Pancreas (tissue), 10 donors: ENCODE results near the gene NTSR1. TPM values are rescaled to one million over a fixed set of nuclear protein-coding genes. Genes with fewer than 3 reads are reported as not detected.
"Not testable (repeated sequence)": the region's sequence is repeated elsewhere in the genome, so short reads cannot be mapped to it uniquely, and the experiment has no call there.

Source experiments
- ATAC-seq, 4 donors: fragments of 200-7000 bp; cut with Tn5 transposase; one replicate each; pipeline versions ENCODE4 v1.8.0 to v1.9.1; 2020; ENCODE audit warnings: mild to moderate bottlenecking in 4 of 4, moderate library complexity in 4 of 4
- DNase-seq, 6 donors: peaks; one replicate each; pipeline ENCODE4 v3.0.0-alpha.2; 2020
- FAIRE-seq: peaks from 2 replicates; lab custom pipeline; 2012; peaks lifted over from hg19 to GRCh38; lab: Jason Lieb, UNC
- H3K27ac ChIP-seq, 4 donors: fragments of 200-600 bp; sonication (generic); 1 replicate in 3 of 4; 2 replicates in 1 of 4; pipeline versions ENCODE4 v1.5.0 to v1.8.0; 2020
- H3K27me3 ChIP-seq, 4 donors: fragments of 200-600 bp; one replicate each; pipeline ENCODE4 v1.8.0; 2021
- H3K36me3 ChIP-seq, 3 donors: fragments of 200-600 bp; sonication (generic) in 1 of 3; one replicate each; pipeline versions ENCODE4 v1.5.0 to v1.8.0; 2020 to 2021
- H3K4me1 ChIP-seq, 3 donors: fragments of 200-600 bp; one replicate each; pipeline ENCODE4 v1.8.0; 2021
- H3K4me3 ChIP-seq, 4 donors: fragments of 200-600 bp; sonication (generic) in 2 of 4; one replicate each; pipeline versions ENCODE4 v1.5.0 to v1.8.0; 2020 to 2021
- H3K9me3 ChIP-seq, 4 donors: fragments of 200-600 bp; one replicate each; pipeline ENCODE4 v1.8.0; 2021
- CTCF ChIP-seq, 4 donors: fragments of 200-600 bp; sonication (generic) in 3 of 4; IDR thresholded peaks; one replicate each; pipeline versions ENCODE4 v1.5.0 to v1.8.0; 2021; ENCODE audit warnings: antibody characterized with exemption in 4 of 4
- WGBS, 2 donors: extraction: QIAGEN DNeasy Blood & Tissue Kit; methylation state at CpG; one replicate each; pipeline ENCODE4 v1.1.7; 2013; 5-methylcytosine and 5-hydroxymethylcytosine counted together
- intact Hi-C, 3 donors: fragments of 100-400 bp; cut with DNase I; formaldehyde crosslinking; loops; one replicate each; pipeline versions ENCODE4 v1.11.1 to v1.14.2; 2022
- polyA plus RNA-seq, 2 donors: library from polyadenylated mRNA; stranded (reverse); fragments of 200-250 nt; gene quantifications; one replicate each; pipeline ENCODE4 v1.2.3, GENCODE V29; 2013
- total RNA-seq, 6 donors: library from RNA; stranded (reverse); fragmentation: NEBNext Ultra II Directional in 4 of 6; extraction: Animal tissue kit (Norgen Biotek cat#: 25700) in 4 of 6; gene quantifications; one replicate each; pipeline versions ENCODE4 v1.2.1 to v1.2.4, GENCODE V29; 2021 to 2023
- donor health status: healthy with polysubstance abuse.
- donor health status: DM: no; HTN: no; CAD: no; lungs with moderate emphysema.
- donor health status: DM: no; HTN: no; CAD: no.
- donor health status: control.
- donor health status: control.
- donor health status: Bipolar disorder and iron deficiency.
- donor health status: DM: yes; HTN: yes; CAD: no.
- donor health status: DM: no; HTN: no; CAD: no.
- donor health status: DM: no; HTN: no; CAD: no.
- donor health status: DM: yes; HTN: yes; CAD: no.

NTSR1 gene
- total and polyA plus RNA-seq, 8 donors = 0.02 to 0.15 (median 0.09) TPM; not detected in 2

- WGBS, 2 donors = 19 to 26% methylated on average over 9 of the region's 9 CpGs
- H3K4me3 ChIP-seq = no peak overlapping the region
- H3K27ac ChIP-seq = no peak overlapping the region
- FAIRE-seq (no peak), ATAC-seq (no peak), DNase-seq (no peak)
- no peaks in the 10 kb centered on the region for H3K4me1 ChIP-seq
- no peaks in the 10 kb centered on the region for H3K9me3 ChIP-seq
- H3K36me3 ChIP-seq = no peaks in the 10 kb centered on the region
- intact Hi-C loops = no loop called here
- H3K27me3 ChIP-seq = no peaks in the 10 kb centered on the region
- no peak for TF ChIP-seq CTCF (IDR thresholded peaks at IDR 0.05)
Observed at GRCh38 chr20:62678553-62678952, 30.1 kb upstream of the NTSR1 start.

- Histone ChIP-seq H3K4me3 (no peak overlapping the region), H3K27me3 (no peaks in the 10 kb centered on the region), H3K9me3 (no peaks in the 10 kb centered on the region), H3K4me1 (no peaks in the 10 kb centered on the region), H3K27ac (no peak overlapping the region), H3K36me3 (no peaks in the 10 kb centered on the region)
- 80 to 93% methylated on average over 11 of the region's 11 CpGs for WGBS, 2 donors
- intact Hi-C loops = loop anchor here in 1 of 3 donors (10.0 kb wide), 1 partner anchor 105 kb away; no protein-coding TSS in a partner anchor
- DNase-seq = no peak
- no peak for FAIRE-seq
- ATAC-seq = no peak
- no peak for TF ChIP-seq CTCF (IDR thresholded peaks at IDR 0.05)
Observed at GRCh38 chr20:62679978-62680589, 28.6 kb upstream of the NTSR1 start.

- 65 to 76% methylated on average over 30 of the region's 30 CpGs for WGBS, 2 donors
- Histone ChIP-seq H3K27ac (no peak overlapping the region), H3K4me3 (no peak overlapping the region), H3K36me3 (no peaks in the 10 kb centered on the region), H3K27me3 (no peaks in the 10 kb centered on the region), H3K4me1 (no peaks in the 10 kb centered on the region), H3K9me3 (no peaks in the 10 kb centered on the region)
- no peak for TF ChIP-seq CTCF (IDR thresholded peaks at IDR 0.05)
- intact Hi-C loops = loop anchor here in 1 of 3 donors (10.0 kb wide), 1 partner anchor 102 kb away; no protein-coding TSS in a partner anchor
- ATAC-seq (no peak), DNase-seq (no peak), FAIRE-seq (no peak)
Observed at GRCh38 chr20:62682912-62683517, 25.6 kb upstream of the NTSR1 start.

GRCh38 chr20:62683660-62684322 lies 24.8 kb upstream of the NTSR1 start:
- intact Hi-C loops = loop anchor here in 1 of 3 donors (10.0 kb wide), 1 partner anchor 101 kb away; no protein-coding TSS in a partner anchor
- FAIRE-seq, DNase-seq, ATAC-seq, H3K27ac ChIP-seq, H3K4me3 ChIP-seq, H3K27me3 ChIP-seq, H3K4me1 ChIP-seq, H3K36me3 ChIP-seq, H3K9me3 ChIP-seq: not testable (repeated sequence)
- 87 to 95% methylated on average over 38 to 42 of the region's 52 CpGs for WGBS, 2 donors

GRCh38 chr20:62684981-62685380 lies 23.7 kb upstream of the NTSR1 start:
- TF ChIP-seq CTCF (IDR thresholded peaks at IDR 0.05) = no peak
- H3K4me3 ChIP-seq = no peak overlapping the region
- H3K27me3 ChIP-seq = no peaks in the 10 kb centered on the region
- WGBS, 2 donors = 43 to 51% methylated on average over 10 to 12 of the region's 12 CpGs
- FAIRE-seq (no peak), DNase-seq (peak in 1 of 6 donors; percentile 21), ATAC-seq (no peak)
- H3K36me3 ChIP-seq = no peaks in the 10 kb centered on the region
- intact Hi-C loops = loop anchor here in 1 of 3 donors (10.0 kb wide), 1 partner anchor 100 kb away; no protein-coding TSS in a partner anchor
- no peaks in the 10 kb centered on the region for H3K4me1 ChIP-seq
- H3K9me3 ChIP-seq = no peaks in the 10 kb centered on the region
- no peak overlapping the region for H3K27ac ChIP-seq
